ENCODE results near the gene KRTAP19-8.

- TF ChIP-seq, protein P1, sequence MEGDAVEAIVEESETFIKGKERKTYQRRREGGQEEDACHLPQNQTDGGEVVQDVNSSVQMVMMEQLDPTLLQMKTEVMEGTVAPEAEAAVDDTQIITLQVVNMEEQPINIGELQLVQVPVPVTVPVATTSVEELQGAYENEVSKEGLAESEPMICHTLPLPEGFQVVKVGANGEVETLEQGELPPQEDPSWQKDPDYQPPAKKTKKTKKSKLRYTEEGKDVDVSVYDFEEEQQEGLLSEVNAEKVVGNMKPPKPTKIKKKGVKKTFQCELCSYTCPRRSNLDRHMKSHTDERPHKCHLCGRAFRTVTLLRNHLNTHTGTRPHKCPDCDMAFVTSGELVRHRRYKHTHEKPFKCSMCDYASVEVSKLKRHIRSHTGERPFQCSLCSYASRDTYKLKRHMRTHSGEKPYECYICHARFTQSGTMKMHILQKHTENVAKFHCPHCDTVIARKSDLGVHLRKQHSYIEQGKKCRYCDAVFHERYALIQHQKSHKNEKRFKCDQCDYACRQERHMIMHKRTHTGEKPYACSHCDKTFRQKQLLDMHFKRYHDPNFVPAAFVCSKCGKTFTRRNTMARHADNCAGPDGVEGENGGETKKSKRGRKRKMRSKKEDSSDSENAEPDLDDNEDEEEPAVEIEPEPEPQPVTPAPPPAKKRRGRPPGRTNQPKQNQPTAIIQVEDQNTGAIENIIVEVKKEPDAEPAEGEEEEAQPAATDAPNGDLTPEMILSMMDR (IDR thresholded peaks at IDR 0.05; ENCODE audit: low read depth, low read length, missing input control), result no peak
- TF ChIP-seq TAF1 (conservative IDR thresholded peaks at IDR 0.05), result no peak
These were observed 26.9 kb downstream of the KRTAP19-8 start for GRCh38 chr21:31011412-31011811.
